ENCODE results near the gene MINDY4.

Gene MINDY4

GRCh38 chr7:30890226-30890625 is 119.0 kb downstream of the MINDY4 start:
- no peak overlapping the region for H3K27ac ChIP-seq (ENCODE audit: low read depth, low read length)
- H3K4me1 ChIP-seq (ENCODE audit: control insufficient read depth, low read length): peaks cover 7% of the 10 kb centered on the region

GRCh38 chr7:30893357-30893756 is 122.1 kb downstream of the MINDY4 start:
- Histone ChIP-seq H3K4me3 (ENCODE audit: low read length) (no peak overlapping the region), H3K4me1 (ENCODE audit: control insufficient read depth, low read length) (no peaks in the 10 kb centered on the region), H4K20me1 (ENCODE audit: control insufficient read depth, insufficient read depth, low read depth, low read length) (no peaks in the 10 kb centered on the region), H3K79me2 (ENCODE audit: control insufficient read depth, low read length) (no peaks in the 10 kb centered on the region), H3K9me2 (replicated peaks; ENCODE audit: control insufficient read depth, low read length) (no peaks in the 10 kb centered on the region), H3F3A (ENCODE audit: control insufficient read depth, insufficient read depth) (no peaks in the 10 kb centered on the region), H3K27me3 (ENCODE audit: control insufficient read depth, low read length) (peaks cover 4% of the 10 kb centered on the region; the same call in 1 of the 2 replicates), H3K36me3 (ENCODE audit: control insufficient read depth, low read length) (no peaks in the 10 kb centered on the region), H3K27ac (ENCODE audit: low read depth, low read length) (no peak overlapping the region), H3K4me2 (ENCODE audit: low read length) (no peak overlapping the region), H3K9me3 (ENCODE audit: control insufficient read depth, insufficient read depth, low read length) (0 out of 2 replicates have a peak, but pooled peaks cover 2% of the 10 kb centered on the region)
- TF ChIP-seq CTCF (IDR thresholded peaks at IDR 0.05; ENCODE audit: low read depth, low read length, poor library complexity, severe bottlenecking) (no peak), EZH2phosphoT487 (IDR thresholded peaks at IDR 0.05; ENCODE audit: borderline replicate concordance, low read length) (no peak)

More at GRCh38 chr7:30890226-30890625, 119.0 kb downstream of the MINDY4 start:
- TF ChIP-seq CTCF (IDR thresholded peaks at IDR 0.05; ENCODE audit: low read depth, low read length, poor library complexity, severe bottlenecking) (no peak), EZH2phosphoT487 (IDR thresholded peaks at IDR 0.05; ENCODE audit: borderline replicate concordance, low read length) (no peak)
- Histone ChIP-seq H4K20me1 (ENCODE audit: control insufficient read depth, insufficient read depth, low read depth, low read length) (no peaks in the 10 kb centered on the region), H3K9me2 (replicated peaks; ENCODE audit: control insufficient read depth, low read length) (no peaks in the 10 kb centered on the region), H3F3A (ENCODE audit: control insufficient read depth, insufficient read depth) (no peaks in the 10 kb centered on the region), H3K9me3 (ENCODE audit: control insufficient read depth, insufficient read depth, low read length) (0 out of 2 replicates have a peak, but pooled peaks cover 2% of the 10 kb centered on the region), H3K79me2 (ENCODE audit: control insufficient read depth, low read length) (no peaks in the 10 kb centered on the region), H3K4me3 (ENCODE audit: low read length) (no peak overlapping the region), H3K36me3 (ENCODE audit: control insufficient read depth, low read length) (no peaks in the 10 kb centered on the region), H3K4me2 (ENCODE audit: low read length) (no peak overlapping the region), H3K27me3 (ENCODE audit: control insufficient read depth, low read length) (peaks cover 4% of the 10 kb centered on the region; the same call in 1 of the 2 replicates)

- Histone ChIP-seq H3F3A (ENCODE audit: control insufficient read depth, insufficient read depth) (no peaks in the 10 kb centered on the region), H4K20me1 (ENCODE audit: control insufficient read depth, insufficient read depth, low read depth, low read length) (no peaks in the 10 kb centered on the region), H3K36me3 (ENCODE audit: control insufficient read depth, low read length) (no peaks in the 10 kb centered on the region), H3K4me1 (ENCODE audit: control insufficient read depth, low read length) (no peaks in the 10 kb centered on the region), H3K9me3 (ENCODE audit: control insufficient read depth, insufficient read depth, low read length) (0 out of 2 replicates have a peak, but pooled peaks cover 2% of the 10 kb centered on the region), H3K4me2 (ENCODE audit: low read length) (no peak overlapping the region), H3K4me3 (ENCODE audit: low read length) (no peak overlapping the region), H3K79me2 (ENCODE audit: control insufficient read depth, low read length) (no peaks in the 10 kb centered on the region), H3K27ac (ENCODE audit: low read depth, low read length) (no peak overlapping the region), H3K9me2 (replicated peaks; ENCODE audit: control insufficient read depth, low read length) (no peaks in the 10 kb centered on the region), H3K27me3 (ENCODE audit: control insufficient read depth, low read length) (peaks cover 4% of the 10 kb centered on the region; the same call in 1 of the 2 replicates)
- TF ChIP-seq CTCF (IDR thresholded peaks at IDR 0.05; ENCODE audit: low read depth, low read length, poor library complexity, severe bottlenecking): no peak
- TF ChIP-seq EZH2phosphoT487 (IDR thresholded peaks at IDR 0.05; ENCODE audit: borderline replicate concordance, low read length): no peak
Measured at GRCh38 chr7:30894009-30894408, 122.8 kb downstream of the MINDY4 start.
